Testis (tissue), 2 donors: ENCODE results near the gene U2SURP.

Source experiments
- CTCF ChIP-seq, 3 experiments: fragments of 450-650 bp in 2 of 3; fragments of 200-600 bp in 1 of 3; sonication (generic) in 1 of 3; IDR thresholded peaks; one replicate each; pipeline ENCODE4 v1.5.1; 2016 to 2019; ENCODE audit warnings: antibody characterized with exemption in 3 of 3, mild to moderate bottlenecking in 2 of 3, moderate library complexity in 1 of 3
- POLR2A ChIP-seq: fragments of 450-650 bp; IDR thresholded peaks from one replicate; pipeline ENCODE4 v1.6.1; 2017; ENCODE audit warnings: antibody characterized with exemption, mild to moderate bottlenecking, moderate library complexity

GRCh38 chr3:142983318-142983717 is 18.1 kb upstream of the U2SURP start:
- TF ChIP-seq CTCF (IDR thresholded peaks at IDR 0.05), result no peak
- TF ChIP-seq POLR2A, result no peak
